Parathyroid adenoma (tissue), 2 donors: Measurements from ENCODE around the gene AAR2.

Source experiments
- H2AFZ ChIP-seq: fragments of 300-600 bp; sonication (generic); one replicate; pipeline ENCODE4 v1.7.0; 2017; ENCODE audit warnings: antibody characterized with exemption, mild to moderate bottlenecking
- H3K27ac ChIP-seq: fragments of 300-600 bp; sonication (generic); one replicate; pipeline ENCODE4 v1.7.0; 2017
- H3K27me3 ChIP-seq: fragments of 300-600 bp; sonication (generic); one replicate; pipeline ENCODE4 v1.7.0; 2017; ENCODE audit warnings: low read length; ENCODE audit not compliant: control insufficient read depth, insufficient read depth
- H3K36me3 ChIP-seq: fragments of 300-600 bp; sonication (generic); one replicate; pipeline ENCODE4 v1.7.0; 2017; ENCODE audit warnings: low read length; ENCODE audit not compliant: control insufficient read depth, insufficient read depth
- H3K4me1 ChIP-seq: fragments of 300-600 bp; sonication (generic); one replicate; pipeline ENCODE4 v1.7.0; 2017; ENCODE audit warnings: control low read depth
- H3K4me2 ChIP-seq: fragments of 300-600 bp; sonication (generic); one replicate; pipeline ENCODE4 v1.7.0; 2017; ENCODE audit warnings: low read length
- H3K4me3 ChIP-seq: fragments of 300-600 bp; sonication (generic); one replicate; pipeline ENCODE4 v1.7.0; 2017; ENCODE audit warnings: low read depth, low read length
- H3K79me2 ChIP-seq: fragments of 300-600 bp; sonication (generic); one replicate; pipeline ENCODE4 v1.7.0; 2017; ENCODE audit warnings: control low read depth
- H3K9ac ChIP-seq: fragments of 300-600 bp; sonication (generic); one replicate; pipeline ENCODE4 v1.7.0; 2017; ENCODE audit warnings: mild to moderate bottlenecking
- H3K9me3 ChIP-seq: fragments of 300-600 bp; sonication (generic); one replicate; pipeline ENCODE4 v1.7.0; 2017; ENCODE audit warnings: low read length; ENCODE audit not compliant: control insufficient read depth
- CTCF ChIP-seq: fragments of 300-600 bp; sonication (generic); IDR thresholded peaks from one replicate; pipeline ENCODE4 v1.7.0; 2017; ENCODE audit warnings: antibody characterized with exemption, mild to moderate bottlenecking
- donor health status: primary hyperparathyroidism.

Gene AAR2

DNA sequence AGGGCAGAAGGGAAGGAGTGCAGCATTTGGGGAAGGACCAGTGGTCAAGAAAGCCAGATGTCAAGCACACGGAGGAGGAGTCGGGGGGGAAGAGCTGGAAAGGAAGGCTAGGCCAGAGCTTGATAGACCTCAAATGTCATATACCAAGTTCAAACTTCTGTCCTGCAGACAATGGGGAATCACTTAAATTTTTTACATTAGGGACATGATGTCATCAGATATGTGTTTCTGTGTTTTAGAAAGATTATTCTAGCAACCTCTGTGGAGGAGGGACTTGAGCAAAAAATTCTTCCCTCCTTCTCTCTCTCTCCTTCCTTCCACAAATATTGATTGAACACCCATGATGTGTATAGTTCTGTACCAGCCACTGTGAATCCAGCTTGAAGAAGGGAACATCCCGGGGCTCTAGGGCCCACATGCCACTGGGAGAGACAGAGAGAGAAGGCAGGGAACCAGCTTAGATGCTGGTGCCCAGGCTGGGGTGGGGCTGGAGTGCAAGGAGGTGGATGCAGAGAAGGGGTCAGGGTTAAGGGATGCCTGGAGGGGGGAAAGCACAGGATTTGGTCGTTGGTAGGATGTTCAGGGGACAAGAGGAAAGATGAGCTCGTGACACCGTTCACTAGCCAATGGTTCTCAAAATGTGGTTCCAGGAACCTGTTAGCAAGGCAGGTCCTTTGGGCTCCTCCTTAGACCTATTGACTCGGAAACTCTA is 19.8 kb upstream of the AAR2 start:
- H3K9ac ChIP-seq, result no peak overlapping the region
- no peak overlapping the region for H3K27ac ChIP-seq
- H3K79me2 ChIP-seq, result no peaks in the 10 kb centered on the region
- no peak overlapping the region for H3K4me3 ChIP-seq
- no peaks in the 10 kb centered on the region for H3K4me1 ChIP-seq
- H3K9me3 ChIP-seq, result no peaks in the 10 kb centered on the region
- no peak overlapping the region for H3K4me2 ChIP-seq
- H2AFZ ChIP-seq, result no peak overlapping the region
- no peaks in the 10 kb centered on the region for H3K36me3 ChIP-seq
- H3K27me3 ChIP-seq, result no peaks in the 10 kb centered on the region
- no peak for TF ChIP-seq CTCF

- no peak for TF ChIP-seq CTCF
- no peaks in the 10 kb centered on the region for H3K36me3 ChIP-seq
Measured at GRCh38 chr20:36217226-36217625, 19.1 kb upstream of the AAR2 start.

DNA sequence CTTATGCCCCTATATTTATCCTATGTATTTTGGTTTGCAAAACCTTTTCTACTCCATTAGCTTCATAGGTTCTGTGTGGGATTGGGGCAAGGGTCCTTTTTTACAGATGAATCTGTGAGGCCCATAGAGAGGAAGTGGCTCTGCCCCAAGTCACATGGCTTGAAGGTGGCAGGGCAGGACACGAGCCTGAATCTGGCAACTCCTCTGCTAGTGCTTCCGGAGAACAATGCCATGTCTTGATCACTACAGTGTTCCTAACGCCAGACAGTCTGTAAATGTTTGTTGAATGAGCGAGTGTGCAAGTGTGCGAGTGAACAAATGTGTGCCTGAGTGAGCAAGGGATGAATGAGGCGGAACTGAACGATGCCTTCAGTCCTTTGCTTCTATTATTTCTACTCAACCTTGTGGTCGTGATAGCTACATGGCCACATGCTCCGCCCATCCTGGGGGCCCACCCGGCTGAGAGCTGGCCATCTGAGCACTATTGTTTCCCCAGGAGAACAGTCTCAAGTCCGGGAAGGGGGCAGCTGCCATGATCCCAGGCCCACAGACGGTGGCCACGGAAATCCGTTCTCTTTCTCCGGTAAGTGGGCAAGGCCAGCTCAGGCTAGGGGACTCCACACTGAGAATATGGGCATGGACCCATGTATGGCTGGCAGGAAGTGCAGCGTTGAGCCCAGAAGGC is 17.8 kb upstream of the AAR2 start:
- no peak overlapping the region for H3K9ac ChIP-seq
- H3K4me3 ChIP-seq, result no peak overlapping the region
- no peak overlapping the region for H3K27ac ChIP-seq

More at GRCh38 chr20:36217226-36217625, 19.1 kb upstream of the AAR2 start:
- Histone ChIP-seq H3K4me1 (no peaks in the 10 kb centered on the region), H3K4me3 (no peak overlapping the region), H3K27ac (no peak overlapping the region), H3K9ac (no peak overlapping the region), H3K27me3 (no peaks in the 10 kb centered on the region), H3K9me3 (no peaks in the 10 kb centered on the region), H3K4me2 (no peak overlapping the region), H3K79me2 (no peaks in the 10 kb centered on the region), H2AFZ (no peak overlapping the region)

GRCh38 chr20:36219671-36220220 is 16.5 kb upstream of the AAR2 start:
- Histone ChIP-seq H3K79me2 (no peaks in the 10 kb centered on the region), H3K9me3 (no peaks in the 10 kb centered on the region), H3K9ac (no peak overlapping the region), H3K27ac (no peak overlapping the region), H3K4me1 (no peaks in the 10 kb centered on the region), H3K4me2 (no peak overlapping the region), H3K4me3 (no peak overlapping the region), H3K36me3 (no peaks in the 10 kb centered on the region), H3K27me3 (no peaks in the 10 kb centered on the region), H2AFZ (no peak overlapping the region)
- TF ChIP-seq CTCF, result no peak

More for the DNA sequence above, 17.8 kb upstream of the AAR2 start:
- no peak overlapping the region for H3K4me2 ChIP-seq
- no peak overlapping the region for H2AFZ ChIP-seq
- H3K27me3 ChIP-seq, result no peaks in the 10 kb centered on the region
- no peaks in the 10 kb centered on the region for H3K79me2 ChIP-seq
- TF ChIP-seq CTCF, result no peak
- no peaks in the 10 kb centered on the region for H3K9me3 ChIP-seq
- no peaks in the 10 kb centered on the region for H3K36me3 ChIP-seq
- H3K4me1 ChIP-seq, result no peaks in the 10 kb centered on the region
